ENCODE measurements around the gene NTNG2.

NTNG2 gene

DNA sequence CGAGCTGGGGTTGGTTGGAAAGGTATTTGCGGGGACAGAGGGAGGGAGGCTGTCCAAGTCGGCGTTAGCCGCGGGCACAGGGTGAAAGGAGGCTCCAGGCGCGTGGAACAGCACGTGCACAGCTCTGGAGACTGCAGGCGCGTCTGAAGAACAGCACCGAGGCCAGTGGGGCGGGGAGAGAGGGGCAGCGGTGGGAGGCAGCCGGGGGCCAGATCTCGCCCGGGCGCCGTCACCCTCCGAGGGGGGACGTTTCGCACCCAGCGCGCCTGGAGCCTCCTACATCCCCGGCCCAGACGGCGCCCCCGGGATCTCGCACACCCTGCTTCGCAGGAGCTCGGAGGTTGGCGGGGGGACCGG lies 79.6 kb downstream of the NTNG2 start (continued):
- TF ChIP-seq, protein P1, sequence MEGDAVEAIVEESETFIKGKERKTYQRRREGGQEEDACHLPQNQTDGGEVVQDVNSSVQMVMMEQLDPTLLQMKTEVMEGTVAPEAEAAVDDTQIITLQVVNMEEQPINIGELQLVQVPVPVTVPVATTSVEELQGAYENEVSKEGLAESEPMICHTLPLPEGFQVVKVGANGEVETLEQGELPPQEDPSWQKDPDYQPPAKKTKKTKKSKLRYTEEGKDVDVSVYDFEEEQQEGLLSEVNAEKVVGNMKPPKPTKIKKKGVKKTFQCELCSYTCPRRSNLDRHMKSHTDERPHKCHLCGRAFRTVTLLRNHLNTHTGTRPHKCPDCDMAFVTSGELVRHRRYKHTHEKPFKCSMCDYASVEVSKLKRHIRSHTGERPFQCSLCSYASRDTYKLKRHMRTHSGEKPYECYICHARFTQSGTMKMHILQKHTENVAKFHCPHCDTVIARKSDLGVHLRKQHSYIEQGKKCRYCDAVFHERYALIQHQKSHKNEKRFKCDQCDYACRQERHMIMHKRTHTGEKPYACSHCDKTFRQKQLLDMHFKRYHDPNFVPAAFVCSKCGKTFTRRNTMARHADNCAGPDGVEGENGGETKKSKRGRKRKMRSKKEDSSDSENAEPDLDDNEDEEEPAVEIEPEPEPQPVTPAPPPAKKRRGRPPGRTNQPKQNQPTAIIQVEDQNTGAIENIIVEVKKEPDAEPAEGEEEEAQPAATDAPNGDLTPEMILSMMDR (tag by site-specific recombination; IDR thresholded peaks at IDR 0.05), result peak; percentile 47; the same call in 1 of the 2 replicates
- no peak for TF ChIP-seq ZBTB1 (tag by site-specific recombination; IDR thresholded peaks at IDR 0.05)
- TF ChIP-seq SALL2 (tag by site-specific recombination; IDR thresholded peaks at IDR 0.05; ENCODE audit: borderline replicate concordance), result no peak
- peak; percentile 36; the same call in 1 of the 2 replicates for TF ChIP-seq ZNF2 (tag by site-specific recombination; IDR thresholded peaks at IDR 0.05)
- no peak for TF ChIP-seq ZBTB17 (tag by site-specific recombination; IDR thresholded peaks at IDR 0.05)
- 0 out of 2 replicates have a peak, but pooled peaks have one; percentile 18 for TF ChIP-seq ZBTB21 (tag by site-specific recombination; IDR thresholded peaks at IDR 0.05)
- TF ChIP-seq ZNF211 (tag by site-specific recombination; IDR thresholded peaks at IDR 0.05; ENCODE audit: low read depth), result no peak
- TF ChIP-seq, protein P2, sequence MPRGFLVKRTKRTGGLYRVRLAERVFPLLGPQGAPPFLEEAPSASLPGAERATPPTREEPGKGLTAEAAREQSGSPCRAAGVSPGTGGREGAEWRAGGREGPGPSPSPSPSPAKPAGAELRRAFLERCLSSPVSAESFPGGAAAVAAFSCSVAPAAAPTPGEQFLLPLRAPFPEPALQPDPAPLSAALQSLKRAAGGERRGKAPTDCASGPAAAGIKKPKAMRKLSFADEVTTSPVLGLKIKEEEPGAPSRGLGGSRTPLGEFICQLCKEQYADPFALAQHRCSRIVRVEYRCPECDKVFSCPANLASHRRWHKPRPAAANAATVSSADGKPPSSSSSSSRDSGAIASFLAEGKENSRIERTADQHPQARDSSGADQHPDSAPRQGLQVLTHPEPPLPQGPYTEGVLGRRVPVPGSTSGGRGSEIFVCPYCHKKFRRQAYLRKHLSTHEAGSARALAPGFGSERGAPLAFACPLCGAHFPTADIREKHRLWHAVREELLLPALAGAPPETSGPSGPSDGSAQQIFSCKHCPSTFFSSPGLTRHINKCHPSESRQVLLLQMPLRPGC (tag by site-specific recombination; IDR thresholded peaks at IDR 0.05), result no peak
- TF ChIP-seq ZNF549 (tag by site-specific recombination; IDR thresholded peaks at IDR 0.05), result no peak
- 0 out of 2 replicates have a peak, but pooled peaks have one; percentile 16 for TF ChIP-seq ZNF202 (tag by site-specific recombination; IDR thresholded peaks at IDR 0.05; ENCODE audit: borderline replicate concordance)
- TF ChIP-seq ZNF654 (tag by site-specific recombination; IDR thresholded peaks at IDR 0.05; ENCODE audit: low read depth), result no peak
- no peak for TF ChIP-seq KLF9 (tag by site-specific recombination; IDR thresholded peaks at IDR 0.05; ENCODE audit: low read depth)
- no peak for TF ChIP-seq KLF1 (tag by site-specific recombination; IDR thresholded peaks at IDR 0.05)
- TF ChIP-seq MZF1 (tag by site-specific recombination; IDR thresholded peaks at IDR 0.05; ENCODE audit: borderline replicate concordance), result no peak
- no peak for TF ChIP-seq ZNF23 (tag by site-specific recombination; IDR thresholded peaks at IDR 0.05; ENCODE audit: borderline replicate concordance)
- no peak for TF ChIP-seq ZSCAN30 (tag by site-specific recombination; IDR thresholded peaks at IDR 0.05)
- TF ChIP-seq, protein P3, sequence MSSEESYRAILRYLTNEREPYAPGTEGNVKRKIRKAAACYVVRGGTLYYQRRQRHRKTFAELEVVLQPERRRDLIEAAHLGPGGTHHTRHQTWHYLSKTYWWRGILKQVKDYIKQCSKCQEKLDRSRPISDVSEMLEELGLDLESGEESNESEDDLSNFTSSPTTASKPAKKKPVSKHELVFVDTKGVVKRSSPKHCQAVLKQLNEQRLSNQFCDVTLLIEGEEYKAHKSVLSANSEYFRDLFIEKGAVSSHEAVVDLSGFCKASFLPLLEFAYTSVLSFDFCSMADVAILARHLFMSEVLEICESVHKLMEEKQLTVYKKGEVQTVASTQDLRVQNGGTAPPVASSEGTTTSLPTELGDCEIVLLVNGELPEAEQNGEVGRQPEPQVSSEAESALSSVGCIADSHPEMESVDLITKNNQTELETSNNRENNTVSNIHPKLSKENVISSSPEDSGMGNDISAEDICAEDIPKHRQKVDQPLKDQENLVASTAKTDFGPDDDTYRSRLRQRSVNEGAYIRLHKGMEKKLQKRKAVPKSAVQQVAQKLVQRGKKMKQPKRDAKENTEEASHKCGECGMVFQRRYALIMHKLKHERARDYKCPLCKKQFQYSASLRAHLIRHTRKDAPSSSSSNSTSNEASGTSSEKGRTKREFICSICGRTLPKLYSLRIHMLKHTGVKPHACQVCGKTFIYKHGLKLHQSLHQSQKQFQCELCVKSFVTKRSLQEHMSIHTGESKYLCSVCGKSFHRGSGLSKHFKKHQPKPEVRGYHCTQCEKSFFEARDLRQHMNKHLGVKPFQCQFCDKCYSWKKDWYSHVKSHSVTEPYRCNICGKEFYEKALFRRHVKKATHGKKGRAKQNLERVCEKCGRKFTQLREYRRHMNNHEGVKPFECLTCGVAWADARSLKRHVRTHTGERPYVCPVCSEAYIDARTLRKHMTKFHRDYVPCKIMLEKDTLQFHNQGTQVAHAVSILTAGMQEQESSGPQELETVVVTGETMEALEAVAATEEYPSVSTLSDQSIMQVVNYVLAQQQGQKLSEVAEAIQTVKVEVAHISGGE (tag by site-specific recombination; conservative IDR thresholded peaks at IDR 0.05; ENCODE audit: low read depth), result no peak; the same call in 1 of the 2 replicates
- no peak for TF ChIP-seq ZNF426 (tag by site-specific recombination; IDR thresholded peaks at IDR 0.05)
- no peak for TF ChIP-seq ZNF707 (tag by site-specific recombination; IDR thresholded peaks at IDR 0.05)
- TF ChIP-seq, protein P4, sequence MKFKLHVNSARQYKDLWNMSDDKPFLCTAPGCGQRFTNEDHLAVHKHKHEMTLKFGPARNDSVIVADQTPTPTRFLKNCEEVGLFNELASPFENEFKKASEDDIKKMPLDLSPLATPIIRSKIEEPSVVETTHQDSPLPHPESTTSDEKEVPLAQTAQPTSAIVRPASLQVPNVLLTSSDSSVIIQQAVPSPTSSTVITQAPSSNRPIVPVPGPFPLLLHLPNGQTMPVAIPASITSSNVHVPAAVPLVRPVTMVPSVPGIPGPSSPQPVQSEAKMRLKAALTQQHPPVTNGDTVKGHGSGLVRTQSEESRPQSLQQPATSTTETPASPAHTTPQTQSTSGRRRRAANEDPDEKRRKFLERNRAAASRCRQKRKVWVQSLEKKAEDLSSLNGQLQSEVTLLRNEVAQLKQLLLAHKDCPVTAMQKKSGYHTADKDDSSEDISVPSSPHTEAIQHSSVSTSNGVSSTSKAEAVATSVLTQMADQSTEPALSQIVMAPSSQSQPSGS (tag by site-specific recombination; IDR thresholded peaks at IDR 0.05; ENCODE audit: low read depth), result no peak
- peak; percentile 81 for TF ChIP-seq ZBTB7A (tag by site-specific recombination; IDR thresholded peaks at IDR 0.05; ENCODE audit: low read depth)
- no peak for TF ChIP-seq ZNF292 (tag by site-specific recombination; IDR thresholded peaks at IDR 0.05; ENCODE audit: borderline replicate concordance, low read depth)
- TF ChIP-seq, protein P5, sequence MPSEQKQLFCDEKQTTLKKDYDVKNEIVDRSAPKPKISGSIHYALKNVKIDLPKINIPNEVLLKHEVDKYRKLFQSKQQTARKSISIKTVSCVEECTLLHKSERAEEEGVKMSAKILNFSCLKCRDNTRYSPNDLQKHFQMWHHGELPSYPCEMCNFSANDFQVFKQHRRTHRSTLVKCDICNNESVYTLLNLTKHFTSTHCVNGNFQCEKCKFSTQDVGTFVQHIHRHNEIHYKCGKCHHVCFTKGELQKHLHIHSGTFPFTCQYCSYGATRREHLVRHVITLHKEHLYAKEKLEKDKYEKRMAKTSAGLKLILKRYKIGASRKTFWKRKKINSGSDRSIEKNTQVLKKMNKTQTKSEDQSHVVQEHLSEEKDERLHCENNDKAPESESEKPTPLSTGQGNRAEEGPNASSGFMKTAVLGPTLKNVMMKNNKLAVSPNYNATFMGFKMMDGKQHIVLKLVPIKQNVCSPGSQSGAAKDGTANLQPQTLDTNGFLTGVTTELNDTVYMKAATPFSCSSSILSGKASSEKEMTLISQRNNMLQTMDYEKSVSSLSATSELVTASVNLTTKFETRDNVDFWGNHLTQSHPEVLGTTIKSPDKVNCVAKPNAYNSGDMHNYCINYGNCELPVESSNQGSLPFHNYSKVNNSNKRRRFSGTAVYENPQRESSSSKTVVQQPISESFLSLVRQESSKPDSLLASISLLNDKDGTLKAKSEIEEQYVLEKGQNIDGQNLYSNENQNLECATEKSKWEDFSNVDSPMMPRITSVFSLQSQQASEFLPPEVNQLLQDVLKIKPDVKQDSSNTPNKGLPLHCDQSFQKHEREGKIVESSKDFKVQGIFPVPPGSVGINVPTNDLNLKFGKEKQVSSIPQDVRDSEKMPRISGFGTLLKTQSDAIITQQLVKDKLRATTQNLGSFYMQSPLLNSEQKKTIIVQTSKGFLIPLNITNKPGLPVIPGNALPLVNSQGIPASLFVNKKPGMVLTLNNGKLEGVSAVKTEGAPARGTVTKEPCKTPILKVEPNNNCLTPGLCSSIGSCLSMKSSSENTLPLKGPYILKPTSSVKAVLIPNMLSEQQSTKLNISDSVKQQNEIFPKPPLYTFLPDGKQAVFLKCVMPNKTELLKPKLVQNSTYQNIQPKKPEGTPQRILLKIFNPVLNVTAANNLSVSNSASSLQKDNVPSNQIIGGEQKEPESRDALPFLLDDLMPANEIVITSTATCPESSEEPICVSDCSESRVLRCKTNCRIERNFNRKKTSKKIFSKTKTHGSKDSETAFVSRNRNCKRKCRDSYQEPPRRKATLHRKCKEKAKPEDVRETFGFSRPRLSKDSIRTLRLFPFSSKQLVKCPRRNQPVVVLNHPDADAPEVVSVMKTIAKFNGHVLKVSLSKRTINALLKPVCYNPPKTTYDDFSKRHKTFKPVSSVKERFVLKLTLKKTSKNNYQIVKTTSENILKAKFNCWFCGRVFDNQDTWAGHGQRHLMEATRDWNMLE (tag by site-specific recombination; conservative IDR thresholded peaks at IDR 0.05; ENCODE audit: low read depth), result no peak
- no peak for TF ChIP-seq ZFP41 (tag by site-specific recombination; IDR thresholded peaks at IDR 0.05; ENCODE audit: borderline replicate concordance)
- TF ChIP-seq GLIS2 (tag by site-specific recombination; IDR thresholded peaks at IDR 0.05), result peak; percentile 96
- no peak for TF ChIP-seq HOXD13 (CRISPR knock-in tag; IDR thresholded peaks at IDR 0.05; ENCODE audit: borderline replicate concordance)
- TF ChIP-seq ZNF660 (tag by site-specific recombination; IDR thresholded peaks at IDR 0.05), result no peak
- no peak for TF ChIP-seq ZNF16 (tag by site-specific recombination; IDR thresholded peaks at IDR 0.05; ENCODE audit: low read depth)
